K562 (cell line): ENCODE measurements around the gene UBE2D2. TPM values are rescaled to one million over a fixed set of nuclear protein-coding genes. Genes with fewer than 3 reads are reported as not detected.

ENCODE experiments used
- MECOM ChIP-seq: fragments of 250-450 bp; sonication (Bioruptor Pico); IDR thresholded peaks from 2 replicates; pipeline ENCODE4 v1.8.0; 2022; ENCODE audit warnings: inconsistent platforms
- SAFB ChIP-seq: fragments of 200-400 bp; formaldehyde crosslinking; IDR thresholded peaks from 2 replicates; pipeline ENCODE4 v1.6.1; 2017; ENCODE audit warnings: low read depth, low read length, borderline replicate concordance
- SREBF2 ChIP-seq: sonication (generic); formaldehyde crosslinking; IDR thresholded peaks from 2 replicates; pipeline ENCODE4 v1.4.0; 2020; ENCODE audit warnings: mild to moderate bottlenecking, missing genetic modification reagents
- XRCC4 ChIP-seq: IDR thresholded peaks from one replicate; pipeline ENCODE4 v1.6.1; 2011; ENCODE audit not compliant: insufficient read depth, insufficient read length; ENCODE audit errors: extremely low read depth
- ZNF184 ChIP-seq: sonication (generic); formaldehyde crosslinking; IDR thresholded peaks from 2 replicates; pipeline ENCODE4 v1.5.0; 2020; ENCODE audit warnings: missing genetic modification reagents
- ZNF639 ChIP-seq, 2 experiments: fragments of 200-800 bp in 1 of 2; sonication (Bioruptor generic) in 1 of 2; sonication (generic) in 1 of 2; formaldehyde crosslinking in 1 of 2; IDR thresholded peaks in 1 of 2; conservative IDR thresholded peaks in 1 of 2; 2 replicates each; pipeline versions ENCODE4 v1.5.0 to v1.6.1; 2016 to 2020; ENCODE audit warnings: missing compliant biosample characterization in 1 of 2, missing genetic modification characterization in 1 of 2, missing genetic modification reagents in 1 of 2
- ZNF780A ChIP-seq: fragments of 250-450 bp; sonication (Bioruptor Pico); IDR thresholded peaks from 2 replicates; pipeline ENCODE4 v1.5.0; 2021; ENCODE audit warnings: mild to moderate bottlenecking
- ZNF830 ChIP-seq: fragments of 250-450 bp; sonication (Bioruptor Pico); IDR thresholded peaks from 2 replicates; pipeline ENCODE4 v1.5.0; 2021; ENCODE audit warnings: mild to moderate bottlenecking
- ZSCAN32 ChIP-seq: fragments of 450-650 bp; formaldehyde crosslinking; IDR thresholded peaks from 2 replicates; pipeline ENCODE4 v1.4.0; 2020; ENCODE audit warnings: mild to moderate bottlenecking, moderate library complexity
- polyA plus RNA-seq, 8 experiments: library from polyadenylated mRNA; depleted of rRNA in 4 of 8; stranded (reverse) in 5 of 8; unstranded in 3 of 8; fragments of >200 nt; fragmentation: Nextera tagmentation in 2 of 8; fragmentation: Illumina TruSeq in 1 of 8; extraction: Ambion mirVana in 2 of 8; extraction: Trizol in 1 of 8; gene quantifications; 2 replicates each; pipeline versions ENCODE4 v1.2.1 to v1.2.3, GENCODE V29; 2011 to 2014; ENCODE audit warnings: inconsistent platforms in 1 of 8, missing spikeins in 1 of 8
- total RNA-seq, 7 experiments: library from RNA; depleted of rRNA in 6 of 7; stranded (reverse); fragments of >200 nt in 6 of 7; fragmentation: Illumina TruSeq in 2 of 7; extraction: Trizol in 2 of 7; gene quantifications; 2 replicates each; pipeline versions ENCODE4 v1.2.1 to v1.2.3, GENCODE V29; 2011 to 2021; ENCODE audit warnings: low replicate concordance in 1 of 7
- TF ChIP-seq, protein P1 (sequence below), 2 experiments: fragments of 450-650 bp in 1 of 2; sonication (generic) in 1 of 2; formaldehyde crosslinking in 1 of 2; IDR thresholded peaks; 2 replicates each; pipeline versions ENCODE4 v1.7.1 to v1.9.0; 2016 to 2022; ENCODE audit warnings: inconsistent platforms in 1 of 2, mild to moderate bottlenecking in 1 of 2, missing genetic modification reagents in 1 of 2
- TF ChIP-seq, protein P2 (sequence below): fragments of 250-450 bp; sonication (Bioruptor Pico); IDR thresholded peaks from 2 replicates; pipeline ENCODE4 v1.5.1; 2021; ENCODE audit warnings: mild to moderate bottlenecking
- TF ChIP-seq, protein P3 (sequence below): fragments of 250-450 bp; sonication (Bioruptor Pico); IDR thresholded peaks from 2 replicates; pipeline ENCODE4 v1.5.0; 2021; ENCODE audit warnings: mild to moderate bottlenecking, borderline replicate concordance

UBE2D2 gene
- total and polyA plus RNA-seq, 9 of the 15 experiments (the other 6 are each of a cell fraction or from before 2014, with no cell fraction given), result 53.6 to 198 (median 122) TPM

DNA sequence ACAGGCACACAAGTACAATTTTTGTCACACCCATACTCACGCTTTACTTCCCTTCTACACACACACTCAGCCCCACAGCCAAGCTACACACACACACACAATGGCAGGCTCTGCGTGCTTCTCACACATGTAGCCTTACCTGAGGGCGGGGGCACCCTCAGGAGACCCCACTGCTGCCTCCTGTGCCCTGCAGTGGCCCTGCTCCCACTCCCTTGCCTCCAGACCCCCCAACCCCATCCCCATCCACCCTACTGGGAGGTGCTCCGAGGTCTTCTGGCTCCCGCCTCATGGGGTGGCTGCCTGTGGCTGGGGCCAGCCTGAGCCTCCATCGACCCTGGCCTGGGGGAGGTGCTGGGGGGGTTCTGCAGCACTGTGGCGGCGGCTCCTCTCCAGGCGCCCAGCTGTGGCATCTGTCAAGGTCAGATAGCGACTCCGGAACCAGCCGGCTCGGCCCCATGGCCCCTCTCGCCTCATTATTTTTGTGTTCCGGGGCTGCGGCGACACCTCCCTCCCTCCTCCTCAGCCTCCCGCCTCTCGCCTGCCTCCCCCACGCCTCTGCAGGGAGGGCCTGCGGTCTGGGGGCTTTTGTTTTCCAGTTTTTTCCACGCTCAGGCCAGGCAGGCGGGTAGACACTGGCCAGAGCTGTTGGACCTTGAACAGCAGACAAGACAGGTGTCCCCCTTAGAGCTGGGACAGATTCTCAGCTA lies 108.7 kb downstream of the UBE2D2 start (continued):
- TF ChIP-seq, protein P1, sequence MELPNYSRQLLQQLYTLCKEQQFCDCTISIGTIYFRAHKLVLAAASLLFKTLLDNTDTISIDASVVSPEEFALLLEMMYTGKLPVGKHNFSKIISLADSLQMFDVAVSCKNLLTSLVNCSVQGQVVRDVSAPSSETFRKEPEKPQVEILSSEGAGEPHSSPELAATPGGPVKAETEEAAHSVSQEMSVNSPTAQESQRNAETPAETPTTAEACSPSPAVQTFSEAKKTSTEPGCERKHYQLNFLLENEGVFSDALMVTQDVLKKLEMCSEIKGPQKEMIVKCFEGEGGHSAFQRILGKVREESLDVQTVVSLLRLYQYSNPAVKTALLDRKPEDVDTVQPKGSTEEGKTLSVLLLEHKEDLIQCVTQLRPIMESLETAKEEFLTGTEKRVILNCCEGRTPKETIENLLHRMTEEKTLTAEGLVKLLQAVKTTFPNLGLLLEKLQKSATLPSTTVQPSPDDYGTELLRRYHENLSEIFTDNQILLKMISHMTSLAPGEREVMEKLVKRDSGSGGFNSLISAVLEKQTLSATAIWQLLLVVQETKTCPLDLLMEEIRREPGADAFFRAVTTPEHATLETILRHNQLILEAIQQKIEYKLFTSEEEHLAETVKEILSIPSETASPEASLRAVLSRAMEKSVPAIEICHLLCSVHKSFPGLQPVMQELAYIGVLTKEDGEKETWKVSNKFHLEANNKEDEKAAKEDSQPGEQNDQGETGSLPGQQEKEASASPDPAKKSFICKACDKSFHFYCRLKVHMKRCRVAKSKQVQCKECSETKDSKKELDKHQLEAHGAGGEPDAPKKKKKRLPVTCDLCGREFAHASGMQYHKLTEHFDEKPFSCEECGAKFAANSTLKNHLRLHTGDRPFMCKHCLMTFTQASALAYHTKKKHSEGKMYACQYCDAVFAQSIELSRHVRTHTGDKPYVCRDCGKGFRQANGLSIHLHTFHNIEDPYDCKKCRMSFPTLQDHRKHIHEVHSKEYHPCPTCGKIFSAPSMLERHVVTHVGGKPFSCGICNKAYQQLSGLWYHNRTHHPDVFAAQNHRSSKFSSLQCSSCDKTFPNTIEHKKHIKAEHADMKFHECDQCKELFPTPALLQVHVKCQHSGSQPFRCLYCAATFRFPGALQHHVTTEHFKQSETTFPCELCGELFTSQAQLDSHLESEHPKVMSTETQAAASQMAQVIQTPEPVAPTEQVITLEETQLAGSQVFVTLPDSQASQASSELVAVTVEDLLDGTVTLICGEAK (IDR thresholded peaks at IDR 0.05), result no peak
- TF ChIP-seq, protein P1 (CRISPR knock-in tag; IDR thresholded peaks at IDR 0.05), result no peak
- no peak for TF ChIP-seq ZNF184
- TF ChIP-seq SAFB, result no peak
- TF ChIP-seq, protein P2, sequence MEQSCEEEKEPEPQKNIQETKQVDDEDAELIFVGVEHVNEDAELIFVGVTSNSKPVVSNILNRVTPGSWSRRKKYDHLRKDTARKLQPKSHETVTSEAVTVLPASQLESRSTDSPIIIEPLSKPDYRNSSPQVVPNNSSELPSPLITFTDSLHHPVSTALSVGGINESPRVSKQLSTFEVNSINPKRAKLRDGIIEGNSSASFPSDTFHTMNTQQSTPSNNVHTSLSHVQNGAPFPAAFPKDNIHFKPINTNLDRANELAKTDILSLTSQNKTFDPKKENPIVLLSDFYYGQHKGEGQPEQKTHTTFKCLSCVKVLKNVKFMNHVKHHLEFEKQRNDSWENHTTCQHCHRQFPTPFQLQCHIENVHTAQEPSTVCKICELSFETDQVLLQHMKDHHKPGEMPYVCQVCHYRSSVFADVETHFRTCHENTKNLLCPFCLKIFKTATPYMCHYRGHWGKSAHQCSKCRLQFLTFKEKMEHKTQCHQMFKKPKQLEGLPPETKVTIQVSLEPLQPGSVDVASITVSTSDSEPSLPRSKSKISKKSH (CRISPR knock-in tag), result no peak
- no peak for TF ChIP-seq SREBF2
- no peak for TF ChIP-seq ZNF830
- no peak for TF ChIP-seq XRCC4
- no peak for TF ChIP-seq ZNF780A (CRISPR knock-in tag)
- TF ChIP-seq, protein P3, sequence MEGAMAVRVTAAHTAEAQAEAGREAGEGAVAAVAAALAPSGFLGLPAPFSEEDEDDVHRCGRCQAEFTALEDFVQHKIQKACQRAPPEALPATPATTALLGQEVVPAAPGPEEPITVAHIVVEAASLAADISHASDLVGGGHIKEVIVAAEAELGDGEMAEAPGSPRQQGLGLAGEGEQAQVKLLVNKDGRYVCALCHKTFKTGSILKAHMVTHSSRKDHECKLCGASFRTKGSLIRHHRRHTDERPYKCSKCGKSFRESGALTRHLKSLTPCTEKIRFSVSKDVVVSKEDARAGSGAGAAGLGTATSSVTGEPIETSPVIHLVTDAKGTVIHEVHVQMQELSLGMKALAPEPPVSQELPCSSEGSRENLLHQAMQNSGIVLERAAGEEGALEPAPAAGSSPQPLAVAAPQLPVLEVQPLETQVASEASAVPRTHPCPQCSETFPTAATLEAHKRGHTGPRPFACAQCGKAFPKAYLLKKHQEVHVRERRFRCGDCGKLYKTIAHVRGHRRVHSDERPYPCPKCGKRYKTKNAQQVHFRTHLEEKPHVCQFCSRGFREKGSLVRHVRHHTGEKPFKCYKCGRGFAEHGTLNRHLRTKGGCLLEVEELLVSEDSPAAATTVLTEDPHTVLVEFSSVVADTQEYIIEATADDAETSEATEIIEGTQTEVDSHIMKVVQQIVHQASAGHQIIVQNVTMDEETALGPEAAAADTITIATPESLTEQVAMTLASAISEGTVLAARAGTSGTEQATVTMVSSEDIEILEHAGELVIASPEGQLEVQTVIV (CRISPR knock-in tag), result no peak
- TF ChIP-seq MECOM (CRISPR knock-in tag), result no peak
- peak in 1 of 2 experiments; percentile 89; a peak in 2 of 4 replicates for TF ChIP-seq ZNF639 (CRISPR knock-in tag; conservative IDR thresholded peaks at IDR 0.05 in 1 of 2, IDR thresholded peaks at IDR 0.05 in 1 of 2)
- no peak for TF ChIP-seq ZSCAN32 (CRISPR knock-in tag)
